Neural progenitor cell (in vitro differentiated cells): Measurements from ENCODE around the gene JOSD2.
A peak's percentile ranks its signal among the peaks of the same experiment; 100 is the strongest.

Experiments used
- CTCF ChIP-seq: fragments of 200-600 bp; sonication (generic); IDR thresholded peaks from 2 replicates; pipeline ENCODE4 v1.5.1; 2017; ENCODE audit warnings: antibody characterized with exemption, mild to moderate bottlenecking
- EZH2 ChIP-seq: fragments of 200-600 bp; sonication (generic); IDR thresholded peaks from 2 replicates; pipeline ENCODE4 v1.6.1; 2017; ENCODE audit warnings: antibody characterized with exemption, mild to moderate bottlenecking, moderate library complexity

DNA sequence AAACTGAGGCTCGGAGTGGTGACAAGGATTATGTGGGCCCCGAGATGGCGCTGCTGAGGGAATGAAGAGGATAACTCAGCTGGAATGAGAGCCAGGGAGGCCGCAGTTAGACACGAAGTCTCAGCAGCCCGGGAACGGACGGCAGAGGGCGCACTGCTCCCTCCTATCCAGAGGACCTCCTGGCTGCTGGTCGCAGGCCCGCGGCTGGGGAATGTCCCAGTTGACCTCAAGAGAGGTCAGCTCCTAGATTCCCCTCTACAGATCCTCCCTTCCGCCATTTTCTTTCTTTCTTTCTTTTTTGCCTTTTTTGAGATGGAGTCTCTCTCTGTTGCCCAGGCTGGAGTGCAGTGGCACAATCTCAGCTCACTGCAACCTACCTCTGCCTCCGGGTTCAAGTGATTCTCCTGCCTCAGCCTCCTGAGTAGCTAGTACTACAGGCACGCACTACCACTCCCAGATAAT, 26.8 kb upstream of the JOSD2 start:
- TF ChIP-seq CTCF (peak; percentile 84), EZH2 (no peak)
